ENCODE results near the gene MCRIP1. TPM values are rescaled to one million over a fixed set of nuclear protein-coding genes. Genes with fewer than 3 reads are reported as not detected.

Gene MCRIP1
- total and polyA plus RNA-seq, 2 of the 13 experiments (the other 11 are each of a cell fraction or from before 2014, with no cell fraction given) = 79.7 to 84.9 TPM

DNA sequence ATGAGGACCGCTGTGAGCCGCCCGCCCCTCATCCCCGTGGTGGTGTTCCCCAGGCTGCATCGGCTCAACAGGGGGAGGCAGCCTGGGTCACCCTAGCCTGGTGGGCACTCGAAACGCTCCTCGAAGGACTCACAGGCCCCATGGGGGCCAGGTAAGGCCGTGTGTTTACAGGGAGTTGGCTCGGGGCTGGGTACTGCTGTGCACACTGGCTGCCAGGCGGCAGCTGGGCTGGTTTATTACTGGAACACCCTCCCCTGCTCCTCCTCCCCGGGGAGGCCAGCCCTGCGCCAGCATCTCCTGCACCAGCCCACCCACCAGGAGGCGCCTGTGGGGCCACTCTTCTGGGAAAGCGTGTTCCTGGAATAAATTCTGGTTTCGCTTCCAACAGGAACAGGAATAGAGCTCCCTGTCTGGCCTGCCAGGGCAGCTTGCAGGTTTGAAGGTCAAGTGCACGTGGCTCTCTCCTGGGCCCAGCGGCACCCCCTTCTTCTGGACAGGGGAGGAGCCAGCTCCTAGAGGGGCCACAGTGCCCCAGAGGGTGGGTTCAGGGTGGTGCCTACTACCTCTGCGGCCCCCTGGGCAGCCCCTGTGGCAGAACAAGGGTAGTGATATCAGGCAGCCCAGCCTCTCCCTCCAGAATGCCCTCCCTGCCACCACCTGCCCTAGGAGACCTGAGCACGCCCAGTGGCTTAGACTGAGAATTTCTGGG, 11.3 kb downstream of the MCRIP1 start (continued):
- TF ChIP-seq, protein P1, sequence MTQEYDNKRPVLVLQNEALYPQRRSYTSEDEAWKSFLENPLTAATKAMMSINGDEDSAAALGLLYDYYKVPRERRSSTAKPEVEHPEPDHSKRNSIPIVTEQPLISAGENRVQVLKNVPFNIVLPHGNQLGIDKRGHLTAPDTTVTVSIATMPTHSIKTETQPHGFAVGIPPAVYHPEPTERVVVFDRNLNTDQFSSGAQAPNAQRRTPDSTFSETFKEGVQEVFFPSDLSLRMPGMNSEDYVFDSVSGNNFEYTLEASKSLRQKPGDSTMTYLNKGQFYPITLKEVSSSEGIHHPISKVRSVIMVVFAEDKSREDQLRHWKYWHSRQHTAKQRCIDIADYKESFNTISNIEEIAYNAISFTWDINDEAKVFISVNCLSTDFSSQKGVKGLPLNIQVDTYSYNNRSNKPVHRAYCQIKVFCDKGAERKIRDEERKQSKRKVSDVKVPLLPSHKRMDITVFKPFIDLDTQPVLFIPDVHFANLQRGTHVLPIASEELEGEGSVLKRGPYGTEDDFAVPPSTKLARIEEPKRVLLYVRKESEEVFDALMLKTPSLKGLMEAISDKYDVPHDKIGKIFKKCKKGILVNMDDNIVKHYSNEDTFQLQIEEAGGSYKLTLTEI (CRISPR knock-in tag; conservative IDR thresholded peaks at IDR 0.05) = no peak
- TF ChIP-seq ZNF562 (CRISPR knock-in tag; IDR thresholded peaks at IDR 0.05; ENCODE audit: borderline replicate concordance) = no peak
- TF ChIP-seq NCOR1 (IDR thresholded peaks at IDR 0.05; ENCODE audit: borderline replicate concordance, low read length) = no peak; the same call in 1 of the 2 replicates
- TF ChIP-seq THYN1 (CRISPR knock-in tag; IDR thresholded peaks at IDR 0.05; ENCODE audit: borderline replicate concordance, low read depth) = no peak
- TF ChIP-seq ZSCAN22 (CRISPR knock-in tag; IDR thresholded peaks at IDR 0.05) = no peak
- TF ChIP-seq, protein P2, sequence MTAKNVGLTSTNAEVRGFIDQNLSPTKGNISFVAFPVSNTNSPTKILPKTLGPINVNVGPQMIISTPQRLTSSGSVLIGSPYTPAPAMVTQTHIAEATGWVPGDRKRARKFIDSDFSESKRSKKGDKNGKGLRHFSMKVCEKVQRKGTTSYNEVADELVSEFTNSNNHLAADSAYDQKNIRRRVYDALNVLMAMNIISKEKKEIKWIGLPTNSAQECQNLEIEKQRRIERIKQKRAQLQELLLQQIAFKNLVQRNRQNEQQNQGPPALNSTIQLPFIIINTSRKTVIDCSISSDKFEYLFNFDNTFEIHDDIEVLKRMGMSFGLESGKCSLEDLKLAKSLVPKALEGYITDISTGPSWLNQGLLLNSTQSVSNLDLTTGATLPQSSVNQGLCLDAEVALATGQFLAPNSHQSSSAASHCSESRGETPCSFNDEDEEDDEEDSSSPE (CRISPR knock-in tag; IDR thresholded peaks at IDR 0.05) = no peak; the same call in 1 of the 2 replicates
- peak; percentile 64; the same call in 1 of the 2 replicates for TF ChIP-seq FOXK1 (CRISPR knock-in tag; IDR thresholded peaks at IDR 0.05; ENCODE audit: borderline replicate concordance, low read depth)
- no peak for TF ChIP-seq ZNF761 (CRISPR knock-in tag; conservative IDR thresholded peaks at IDR 0.05)
- no peak for TF ChIP-seq ZNF367 (CRISPR knock-in tag; IDR thresholded peaks at IDR 0.05; ENCODE audit: borderline replicate concordance)
- TF ChIP-seq ZNF282 (IDR thresholded peaks at IDR 0.05; ENCODE audit: partially characterized antibody) = no peak
- TF ChIP-seq NCOA2 (CRISPR knock-in tag; IDR thresholded peaks at IDR 0.05) = peak; percentile 66
- TF ChIP-seq, protein P3, sequence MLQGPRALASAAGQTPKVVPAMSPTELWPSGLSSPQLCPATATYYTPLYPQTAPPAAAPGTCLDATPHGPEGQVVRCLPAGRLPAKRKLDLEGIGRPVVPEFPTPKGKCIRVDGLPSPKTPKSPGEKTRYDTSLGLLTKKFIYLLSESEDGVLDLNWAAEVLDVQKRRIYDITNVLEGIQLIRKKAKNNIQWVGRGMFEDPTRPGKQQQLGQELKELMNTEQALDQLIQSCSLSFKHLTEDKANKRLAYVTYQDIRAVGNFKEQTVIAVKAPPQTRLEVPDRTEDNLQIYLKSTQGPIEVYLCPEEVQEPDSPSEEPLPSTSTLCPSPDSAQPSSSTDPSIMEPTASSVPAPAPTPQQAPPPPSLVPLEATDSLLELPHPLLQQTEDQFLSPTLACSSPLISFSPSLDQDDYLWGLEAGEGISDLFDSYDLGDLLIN (CRISPR knock-in tag; IDR thresholded peaks at IDR 0.05; ENCODE audit: borderline replicate concordance) = no peak
- TF ChIP-seq ZNF34 (CRISPR knock-in tag; IDR thresholded peaks at IDR 0.05; ENCODE audit: borderline replicate concordance) = no peak
- TF ChIP-seq, protein P4, sequence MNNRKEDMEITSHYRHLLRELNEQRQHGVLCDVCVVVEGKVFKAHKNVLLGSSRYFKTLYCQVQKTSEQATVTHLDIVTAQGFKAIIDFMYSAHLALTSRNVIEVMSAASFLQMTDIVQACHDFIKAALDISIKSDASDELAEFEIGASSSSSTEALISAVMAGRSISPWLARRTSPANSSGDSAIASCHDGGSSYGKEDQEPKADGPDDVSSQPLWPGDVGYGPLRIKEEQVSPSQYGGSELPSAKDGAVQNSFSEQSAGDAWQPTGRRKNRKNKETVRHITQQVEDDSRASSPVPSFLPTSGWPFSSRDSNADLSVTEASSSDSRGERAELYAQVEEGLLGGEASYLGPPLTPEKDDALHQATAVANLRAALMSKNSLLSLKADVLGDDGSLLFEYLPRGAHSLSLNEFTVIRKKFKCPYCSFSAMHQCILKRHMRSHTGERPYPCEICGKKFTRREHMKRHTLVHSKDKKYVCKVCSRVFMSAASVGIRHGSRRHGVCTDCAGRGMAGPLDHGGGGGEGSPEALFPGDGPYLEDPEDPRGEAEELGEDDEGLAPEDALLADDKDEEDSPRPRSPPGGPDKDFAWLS (CRISPR knock-in tag; IDR thresholded peaks at IDR 0.05; ENCODE audit: borderline replicate concordance) = no peak
- TF ChIP-seq, protein P5, sequence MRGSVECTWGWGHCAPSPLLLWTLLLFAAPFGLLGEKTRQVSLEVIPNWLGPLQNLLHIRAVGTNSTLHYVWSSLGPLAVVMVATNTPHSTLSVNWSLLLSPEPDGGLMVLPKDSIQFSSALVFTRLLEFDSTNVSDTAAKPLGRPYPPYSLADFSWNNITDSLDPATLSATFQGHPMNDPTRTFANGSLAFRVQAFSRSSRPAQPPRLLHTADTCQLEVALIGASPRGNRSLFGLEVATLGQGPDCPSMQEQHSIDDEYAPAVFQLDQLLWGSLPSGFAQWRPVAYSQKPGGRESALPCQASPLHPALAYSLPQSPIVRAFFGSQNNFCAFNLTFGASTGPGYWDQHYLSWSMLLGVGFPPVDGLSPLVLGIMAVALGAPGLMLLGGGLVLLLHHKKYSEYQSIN (CRISPR knock-in tag; IDR thresholded peaks at IDR 0.05; ENCODE audit: borderline replicate concordance) = no peak
- TF ChIP-seq NFE2L2 (IDR thresholded peaks at IDR 0.05; ENCODE audit: low read length) = 0 out of 2 replicates have a peak, but pooled peaks have one; percentile 7
- 0 out of 2 replicates have a peak, but pooled peaks have one; percentile 51 for TF ChIP-seq ZFP1 (CRISPR knock-in tag; IDR thresholded peaks at IDR 0.05)
- no peak for TF ChIP-seq ZNF17 (CRISPR knock-in tag; IDR thresholded peaks at IDR 0.05)
- no peak for TF ChIP-seq PLRG1 (conservative IDR thresholded peaks at IDR 0.05)
